Activated CD8-positive, alpha-beta T cell treated with anti-CD3 and anti-CD28 coated beads for 36 hours (primary cell): ENCODE data around the gene ATN1. TPM values are rescaled to one million over a fixed set of nuclear protein-coding genes. Genes with fewer than 3 reads are reported as not detected.
A peak's percentile ranks its signal among the peaks of the same experiment; 100 is the strongest.

ENCODE experiments used
- ATAC-seq: fragments of 200-7000 bp; cut with Tn5 transposase; one replicate; pipeline ENCODE4 v1.10.0; 2021; ENCODE audit warnings: mild to moderate bottlenecking, moderate library complexity
- CTCF ChIA-PET: fragments of 350-600 bp; sonication (Branson Sonifier 250); formaldehyde crosslinking; loops from one replicate; lab custom pipeline; 2021; ENCODE audit warnings: antibody characterized with exemption; lab: Charles Lee
- POLR2A ChIA-PET: fragments of 350-600 bp; sonication (Branson Sonifier 250); formaldehyde crosslinking; loops from one replicate; lab custom pipeline; 2021; ENCODE audit warnings: antibody characterized with exemption; lab: Charles Lee
- DNase-seq: peaks from one replicate; pipeline ENCODE4 v3.0.0-alpha.2; 2020
- H3K27ac Mint-ChIP-seq: one replicate; pipeline ENCODE4 v1.8.0; 2021; ENCODE audit warnings: mild to moderate bottlenecking, mixed read lengths
- H3K27me3 Mint-ChIP-seq: one replicate; pipeline ENCODE4 v1.8.0; 2021; ENCODE audit warnings: mixed read lengths
- H3K36me3 Mint-ChIP-seq: one replicate; pipeline ENCODE4 v1.8.0; 2021; ENCODE audit warnings: low read depth, mixed read lengths
- H3K4me1 Mint-ChIP-seq: one replicate; pipeline ENCODE4 v1.8.0; 2021; ENCODE audit warnings: low read depth, mixed read lengths
- H3K4me3 Mint-ChIP-seq: one replicate; pipeline ENCODE4 v1.8.0; 2021; ENCODE audit warnings: mild to moderate bottlenecking, moderate library complexity, mixed read lengths
- H3K9me3 Mint-ChIP-seq: one replicate; pipeline ENCODE4 v1.8.0; 2021; ENCODE audit warnings: mixed read lengths
- CTCF ChIP-seq: fragments of 200-600 bp; IDR thresholded peaks from one replicate; pipeline ENCODE4 v1.8.0; 2022; ENCODE audit warnings: antibody characterized with exemption, mild to moderate bottlenecking
- intact Hi-C: fragments of 100-400 bp; cut with micrococcal nuclease; formaldehyde crosslinking; loops from one replicate; pipeline ENCODE4 v1.10.0; 2022
- total RNA-seq, 2 experiments: library from RNA; stranded (reverse); gene quantifications; one replicate each; pipeline ENCODE4 v1.2.3, GENCODE V29; 2021

Gene ATN1
- total RNA-seq, 2 experiments from 2014 or later: 26.4 to 28.5 TPM

- POLR2A ChIA-PET: interaction anchor here (0.8 to 1.5 kb wide), 4 partner anchors 9 to 44 kb away, joined by 3 to 4 read pairs (median 4); partner anchors contain the start of genes C12orf57 and RNU7-1
- H3K9me3 Mint-ChIP-seq: no peaks in the 10 kb centered on the region
- H3K27ac Mint-ChIP-seq: no peak overlapping the region
- peaks cover 12% of the 10 kb centered on the region for H3K4me1 Mint-ChIP-seq
- no peaks in the 10 kb centered on the region for H3K27me3 Mint-ChIP-seq
- intact Hi-C loops: no loop called here
- CTCF ChIA-PET: interaction anchor here (1.7 to 4.4 kb wide), 3 partner anchors 9 to 27 kb away, joined by 5 to 19 read pairs (median 11); partner anchors contain the start of gene SPSB2
- TF ChIP-seq CTCF: no peak
- ATAC-seq: no peak
- H3K4me3 Mint-ChIP-seq: no peak overlapping the region
- no peaks in the 10 kb centered on the region for H3K36me3 Mint-ChIP-seq
- DNase-seq: peak; percentile 60
Observed at GRCh38 chr12:6899837-6900519, 27.8 kb upstream of the ATN1 start.

GRCh38 chr12:6902448-6902847, 25.3 kb upstream of the ATN1 start:
- Mint-ChIP-seq H3K36me3 (no peaks in the 10 kb centered on the region), H3K27ac (no peak overlapping the region), H3K4me1 (peaks cover 12% of the 10 kb centered on the region), H3K27me3 (no peaks in the 10 kb centered on the region), H3K9me3 (no peaks in the 10 kb centered on the region), H3K4me3 (no peak overlapping the region)
- no peak for ATAC-seq
- no peak for TF ChIP-seq CTCF
- POLR2A ChIA-PET: interaction anchor here (0.7 to 2.4 kb wide), 4 partner anchors 11 to 41 kb away, joined by 3 to 7 read pairs (median 5); partner anchors contain the start of genes C12orf57, ENO2 and RNU7-1
- intact Hi-C loops: no loop called here
- CTCF ChIA-PET: interaction anchor here (2.0 to 3.4 kb wide), 3 partner anchors 10 to 30 kb away, joined by 7 to 30 read pairs (median 14); partner anchors contain the start of gene SPSB2
- no peak for DNase-seq

GRCh38 chr12:6903722-6904121, 24.0 kb upstream of the ATN1 start:
- no peak for ATAC-seq
- ChIA-PET POLR2A (interaction anchor here (0.9 to 4.2 kb wide), 5 partner anchors 10 to 369 kb away, joined by 3 to 23 read pairs (median 7); partner anchors contain the start of genes C12orf57 and RNU7-1), CTCF (interaction anchor here (1.3 to 3.4 kb wide), 4 partner anchors 9 to 215 kb away, joined by 3 to 30 read pairs (median 10); partner anchors contain the start of genes SPSB2 and ZNF384)
- DNase-seq: no peak
- Mint-ChIP-seq H3K36me3 (no peaks in the 10 kb centered on the region), H3K4me1 (peaks cover 12% of the 10 kb centered on the region), H3K27ac (no peak overlapping the region), H3K27me3 (no peaks in the 10 kb centered on the region), H3K9me3 (no peaks in the 10 kb centered on the region), H3K4me3 (no peak overlapping the region)
- intact Hi-C loops: no loop called here
- no peak for TF ChIP-seq CTCF

GRCh38 chr12:6904280-6905276, 23.2 kb upstream of the ATN1 start, which contains the start of gene LRRC23:
Gene LRRC23 (plus strand): TSS chr12:6904822. CDS start chr12:6905634, 812 bp downstream.
- intact Hi-C loops: no loop called here
- TF ChIP-seq CTCF: no peak

More at GRCh38 chr12:6904280-6905276, 23.2 kb upstream of the ATN1 start, which contains the start of gene LRRC23:
- peak; percentile 100 for DNase-seq
- H3K36me3 Mint-ChIP-seq: no peaks in the 10 kb centered on the region
- H3K4me1 Mint-ChIP-seq: peaks cover 10% of the 10 kb centered on the region
- ChIA-PET POLR2A (interaction anchor here (0.8 to 4.2 kb wide), 9 partner anchors 9 to 39 kb away, joined by 3 to 23 read pairs (median 7); partner anchors contain the start of genes C12orf57, ENO2, RNU7-1 and SPSB2), CTCF (interaction anchor here (0.9 to 4.0 kb wide), 8 partner anchors 9 to 216 kb away, joined by 3 to 30 read pairs (median 4); partner anchors contain the start of genes SPSB2 and ZNF384)
- no peak within 1 kb of the TSS for H3K27ac Mint-ChIP-seq
- no peaks in the 10 kb centered on the region for H3K9me3 Mint-ChIP-seq
- no peaks in the 10 kb centered on the region for H3K27me3 Mint-ChIP-seq
- no peak within 1 kb of the TSS for H3K4me3 Mint-ChIP-seq
- ATAC-seq: peak; percentile 96
